Omental fat pad (tissue), 4 donors: Measurements from ENCODE around the gene RNF151. TPM values are rescaled to one million over a fixed set of nuclear protein-coding genes. Genes with fewer than 3 reads are reported as not detected.
A peak's percentile ranks its signal among the peaks of the same experiment; 100 is the strongest.
"Not testable (repeated sequence)": the region's sequence is repeated elsewhere in the genome, so short reads cannot be mapped to it uniquely, and the experiment has no call there.

Source experiments
- ATAC-seq: fragments of 150-250 bp; one replicate; pipeline ENCODE4 v1.9.1; 2016; ENCODE audit warnings: mild to moderate bottlenecking, moderate library complexity; ENCODE audit not compliant: low FRiP score
- DNase-seq: peaks from one replicate; pipeline ENCODE4 v3.0.0-alpha.2; 2019; ENCODE audit warnings: low spot score
- CTCF ChIP-seq, 3 donors: fragments of 450-650 bp; IDR thresholded peaks; one replicate each; pipeline ENCODE4 v1.5.1; 2016 to 2017; ENCODE audit warnings: antibody characterized with exemption in 3 of 3, mild to moderate bottlenecking in 3 of 3, moderate library complexity in 2 of 3
- total RNA-seq, 4 donors: library from RNA; depleted of rRNA; stranded (reverse); fragments of >200 nt; gene quantifications; one replicate each; pipeline ENCODE4 v1.1.0, GENCODE V29; 2016

The RNF151 gene
- total RNA-seq, 4 donors from 2014 or later, result not detected

GRCh38 chr16:1938910-1939309 lies 27.7 kb upstream of the RNF151 start:
- DNase-seq (no peak), ATAC-seq (no peak)
- TF ChIP-seq CTCF (IDR thresholded peaks at IDR 0.05), result no peak

DNA sequence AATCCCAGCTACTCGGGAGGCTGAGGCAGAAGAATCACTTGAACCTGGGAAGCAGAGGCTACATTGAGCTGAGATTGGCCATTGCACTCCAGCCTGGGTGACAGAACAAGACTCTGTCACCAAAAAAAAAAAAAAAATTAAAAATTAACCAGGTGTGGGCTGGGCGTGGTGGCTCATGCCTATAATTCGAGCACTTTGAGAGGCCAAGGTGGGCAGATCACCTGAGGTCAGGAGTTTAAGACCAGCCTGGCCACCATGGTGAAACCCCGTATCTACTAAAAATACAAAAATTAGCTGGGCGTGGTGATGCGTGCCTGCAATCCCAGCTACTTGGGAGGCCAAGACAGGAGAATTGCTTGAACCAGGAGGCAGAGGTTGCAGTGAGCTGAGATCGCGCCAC lies 26.8 kb upstream of the RNF151 start:
- ATAC-seq, DNase-seq: not testable (repeated sequence)

GRCh38 chr16:1940273-1941161 lies 26.1 kb upstream of the RNF151 start:
- DNase-seq (no peak), ATAC-seq (no peak)
- no peak for TF ChIP-seq CTCF (IDR thresholded peaks at IDR 0.05)

GRCh38 chr16:1941162-1942046 lies 25.3 kb upstream of the RNF151 start:
- no peak for ATAC-seq
- DNase-seq, result no peak
- TF ChIP-seq CTCF (IDR thresholded peaks at IDR 0.05), result no peak

DNA sequence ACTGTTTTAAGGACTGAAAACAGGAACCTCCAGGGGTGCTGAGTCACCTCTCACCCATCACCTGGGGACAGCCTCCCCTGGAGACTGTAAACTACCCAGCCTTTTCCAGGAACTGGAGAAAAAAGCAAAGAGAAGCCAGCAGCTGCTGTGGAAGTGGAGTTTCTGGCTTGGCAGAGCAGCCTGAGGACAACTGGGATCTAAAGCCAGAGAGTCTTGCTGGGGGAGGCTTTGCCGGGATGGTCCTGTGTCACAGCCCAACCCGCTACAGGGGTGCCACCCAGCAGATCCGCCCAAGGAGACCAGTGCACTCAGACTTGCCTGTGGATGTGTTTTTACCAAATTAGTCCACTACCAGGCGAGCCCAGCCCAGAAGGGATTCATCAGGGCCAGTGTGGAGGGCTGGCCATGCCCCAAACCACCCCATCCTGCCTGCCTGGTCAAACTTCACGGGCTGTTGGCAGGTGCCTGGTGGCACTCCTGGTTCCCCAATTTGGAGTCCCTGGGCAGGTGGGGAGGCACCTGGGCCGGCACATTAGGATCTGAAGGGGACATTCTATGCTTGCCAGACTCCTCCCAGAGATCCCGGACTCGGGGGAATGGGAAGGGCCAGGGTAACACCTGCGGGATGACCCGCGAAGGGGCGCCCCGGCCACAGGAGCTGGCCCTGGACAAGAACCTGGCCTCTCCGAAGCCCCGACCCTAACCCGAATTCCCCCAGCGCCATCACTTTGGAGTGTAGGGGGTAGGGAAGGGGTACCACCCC lies 24.4 kb upstream of the RNF151 start:
- ATAC-seq, result no peak
- DNase-seq, result no peak
- no peak for TF ChIP-seq CTCF (IDR thresholded peaks at IDR 0.05)

DNA sequence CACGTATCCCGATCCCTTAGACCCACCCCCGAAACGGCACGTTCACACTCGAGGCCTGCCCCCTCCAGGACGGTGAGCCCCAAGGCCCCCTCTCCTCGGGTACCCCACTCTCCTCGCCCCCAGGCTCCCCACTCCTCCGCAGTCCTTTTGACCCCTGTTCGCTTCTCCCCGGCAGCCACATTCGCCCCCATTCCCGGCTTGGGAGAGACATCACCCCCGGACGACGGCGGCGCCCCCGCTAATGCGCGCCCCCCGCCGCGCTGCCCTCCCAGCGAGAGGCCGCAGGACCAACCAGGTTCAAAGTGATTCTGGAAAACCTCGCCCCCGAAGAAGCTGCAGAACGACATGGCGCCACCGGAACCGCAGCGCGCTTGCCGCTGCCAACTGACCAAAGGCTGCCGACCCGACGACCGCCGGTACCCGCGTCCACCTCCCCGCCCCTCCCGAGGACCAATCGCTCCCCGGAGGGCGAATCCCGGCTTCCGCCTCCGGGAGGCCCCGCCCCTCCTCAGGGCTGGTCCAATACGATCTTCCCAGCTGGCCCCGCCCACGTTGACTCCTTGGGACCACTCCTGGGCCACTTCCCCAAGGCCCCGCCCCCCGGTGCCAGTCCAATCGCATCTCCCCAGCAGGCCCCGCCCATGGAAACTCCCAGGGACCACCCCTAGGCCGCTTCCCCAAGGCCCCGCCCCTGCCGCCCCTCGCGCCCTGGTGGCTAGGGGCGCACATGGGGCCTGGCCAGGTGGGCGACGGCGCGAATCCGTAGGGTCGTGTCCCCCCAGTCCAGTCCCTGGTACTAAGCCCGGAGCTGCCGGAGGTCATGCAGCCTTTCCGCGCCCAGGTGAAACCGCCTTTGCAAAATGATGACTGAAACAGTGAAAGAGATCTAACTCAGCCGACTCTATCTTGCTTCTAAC lies 23.6 kb upstream of the RNF151 start, which contains the start of gene MSRB1:
Gene MSRB1 (minus strand): TSS at position 390 of the 917 bp plus-strand sequence. CDS start 43 bp downstream, at position 347.
- peak; percentile 97 for ATAC-seq
- TF ChIP-seq CTCF (IDR thresholded peaks at IDR 0.05), result no peak
- peak; percentile 99 for DNase-seq
